ENCODE measurements around the gene SEMA3F.

SEMA3F gene

DNA sequence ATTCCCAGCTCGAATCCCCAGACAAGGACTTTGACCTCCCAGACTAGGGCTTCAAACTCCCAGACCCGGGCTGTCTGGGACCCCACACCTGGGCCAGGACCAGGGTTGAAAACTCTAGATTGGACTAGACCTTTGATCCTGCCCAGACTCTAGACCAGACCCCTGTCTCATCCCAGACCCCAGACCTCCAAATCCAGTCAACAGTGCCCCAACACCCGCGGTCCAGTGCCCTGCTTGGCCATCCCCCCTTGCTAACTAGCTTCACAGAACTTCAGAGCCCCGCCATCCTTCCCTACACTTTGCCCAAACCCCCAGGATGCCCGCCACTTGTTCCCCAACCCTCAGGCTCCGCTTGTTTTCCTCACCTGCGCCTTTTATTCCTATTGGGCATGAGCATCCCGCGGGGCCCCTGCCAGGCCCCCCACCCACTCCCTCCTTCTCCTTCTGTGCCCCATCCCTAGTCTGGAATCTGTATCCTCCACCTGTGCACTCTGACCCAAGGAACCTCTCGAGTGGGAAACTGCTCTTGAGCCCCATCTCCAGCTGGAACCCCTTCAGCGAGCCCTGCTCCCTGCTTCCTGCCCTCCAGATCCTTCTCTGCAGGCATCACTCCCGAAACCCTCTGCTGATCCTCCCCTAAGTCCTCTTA, 81.5 kb downstream of the SEMA3F start:
- DNase-seq: no peak

DNA sequence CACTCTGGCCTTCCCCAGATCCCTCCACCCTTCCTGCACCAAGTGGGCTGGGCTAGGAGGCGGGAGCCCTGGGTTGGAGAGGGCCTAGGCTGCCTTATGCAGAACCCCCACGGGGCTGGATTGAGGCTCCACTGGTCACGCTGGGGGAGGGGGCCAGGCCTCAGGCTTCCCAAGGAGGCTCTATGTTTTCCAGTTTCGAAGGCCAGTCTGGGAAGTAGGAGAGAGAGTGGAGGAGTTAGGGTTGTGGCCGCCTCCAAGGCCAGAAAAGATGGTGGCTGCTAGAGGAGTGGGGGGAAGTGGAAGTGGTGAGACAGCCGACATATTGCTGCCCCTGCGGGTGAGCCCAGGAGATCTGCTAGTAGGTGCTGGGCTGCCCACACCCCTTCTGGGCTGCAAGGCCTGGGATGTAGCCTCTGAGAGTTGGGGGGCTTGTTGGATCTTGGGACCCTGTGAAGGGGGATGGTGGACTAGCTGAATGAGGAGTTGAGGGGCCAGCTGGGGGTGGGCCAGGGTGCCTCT, 82.1 kb downstream of the SEMA3F start:
- DNase-seq: no peak

- peak; percentile 42 for DNase-seq
Observed at GRCh38 chr3:50237754-50238548, 82.8 kb downstream of the SEMA3F start.

GRCh38 chr3:50238549-50239026, 83.5 kb downstream of the SEMA3F start:
- DNase-seq: no peak

All from SHP77 treated with DMSO at 0.1 percent for 48 hours (cell line).